Lung (tissue), 12 donors: ENCODE measurements around the gene JPH2. TPM values are rescaled to one million over a fixed set of nuclear protein-coding genes. Genes with fewer than 3 reads are reported as not detected.

Source experiments
- ATAC-seq: fragments of 200-7000 bp; cut with Tn5 transposase; one replicate; pipeline ENCODE4 v1.9.1; 2020; ENCODE audit warnings: moderate number of reproducible peaks; ENCODE audit not compliant: insufficient read depth, low FRiP score
- DNase-seq, 3 donors: peaks; one replicate each; pipeline ENCODE4 v3.0.0-alpha.2; 2013 to 2017
- H3K27ac ChIP-seq, 2 donors: one replicate each; pipeline ENCODE4 v1.5.1; 2013; ENCODE audit warnings: mild to moderate bottlenecking in 2 of 2, moderate library complexity in 2 of 2, control low read depth in 1 of 2, inconsistent platforms in 1 of 2, low read depth in 1 of 2, low read length in 1 of 2
- H3K27me3 ChIP-seq, 3 donors: one replicate each; pipeline ENCODE4 v1.5.1; 2013; ENCODE audit warnings: low read length in 2 of 3; ENCODE audit not compliant: control insufficient read depth in 3 of 3, insufficient read depth in 3 of 3
- H3K36me3 ChIP-seq, 4 donors: one replicate each; pipeline ENCODE4 v1.5.1; 2013; ENCODE audit warnings: low read length in 4 of 4, mild to moderate bottlenecking in 1 of 4, moderate library complexity in 1 of 4; ENCODE audit not compliant: control insufficient read depth in 4 of 4, insufficient read depth in 4 of 4
- H3K4me1 ChIP-seq, 5 donors: one replicate each; pipeline ENCODE4 v1.5.1; 2013; ENCODE audit warnings: low read length in 5 of 5, mild to moderate bottlenecking in 2 of 5, moderate library complexity in 1 of 5; ENCODE audit not compliant: control insufficient read depth in 5 of 5, insufficient read depth in 5 of 5
- H3K4me3 ChIP-seq: one replicate; pipeline ENCODE4 v1.5.1; 2013; ENCODE audit warnings: mild to moderate bottlenecking, control low read depth, moderate library complexity
- H3K9ac ChIP-seq, 2 donors: one replicate each; pipeline ENCODE4 v1.5.1; 2013; ENCODE audit warnings: low read length in 2 of 2, control low read depth in 1 of 2; ENCODE audit not compliant: insufficient read depth in 1 of 2
- H3K9me3 ChIP-seq, 4 donors: one replicate each; pipeline ENCODE4 v1.5.1; 2013; ENCODE audit warnings: low read length in 3 of 4, mild to moderate bottlenecking in 1 of 4, moderate library complexity in 1 of 4; ENCODE audit not compliant: control insufficient read depth in 4 of 4, insufficient read depth in 3 of 4
- CTCF ChIP-seq: IDR thresholded peaks from 2 replicates; pipeline ENCODE4 v1.5.1; 2012; ENCODE audit warnings: mild to moderate bottlenecking; ENCODE audit errors: control extremely low read depth, extremely low read depth
- WGBS, 2 donors: extraction: QIAGEN DNeasy Blood & Tissue Kit; methylation state at CpG; one replicate each; pipeline ENCODE4 v1.1.7; 2013; 5-methylcytosine and 5-hydroxymethylcytosine counted together
- polyA plus RNA-seq, 2 donors: library from polyadenylated mRNA; stranded (reverse); fragments of 200-250 nt; gene quantifications; one replicate each; pipeline ENCODE4 v1.2.1, GENCODE V29; 2013
- total RNA-seq, 2 donors: library from RNA; depleted of rRNA in 1 of 2; stranded (reverse); fragments of >200 nt in 1 of 2; gene quantifications; one replicate each; pipeline ENCODE4 v1.2.1, GENCODE V29; 2014 to 2021
- donor health status: control.
- donor health status: control.
- donor health status: Bipolar disorder and iron deficiency.
- donor health status: healthy.
- donor health status: DM: yes; HTN: yes; CAD: no.

Gene JPH2
- total and polyA plus RNA-seq, 4 donors, result 2.5 to 9.2 (median 2.7) TPM

GRCh38 chr20:44126445-44126844, 60.5 kb downstream of the JPH2 start:
- TF ChIP-seq CTCF, result no peak
- Histone ChIP-seq H3K27ac (no peak overlapping the region), H3K36me3 (no peaks in the 10 kb centered on the region), H3K27me3 (peaks cover 0 to 4% (median 0%) of the 10 kb centered on the region in 3 donors), H3K4me1 (no peaks in the 10 kb centered on the region), H3K9ac (no peak overlapping the region), H3K9me3 (peaks cover 0 to 2% (median 0%) of the 10 kb centered on the region in 4 donors), H3K4me3 (no peak overlapping the region)
- DNase-seq, result no peak
- 93 to 95% methylated on average over 3 of the region's 3 CpGs for WGBS, 2 donors
- ATAC-seq, result no peak

GRCh38 chr20:44125332-44126127, 61.5 kb downstream of the JPH2 start:
- Histone ChIP-seq H3K4me1 (peaks cover 0 to 3% (median 0%) of the 10 kb centered on the region in 5 donors), H3K4me3 (no peak overlapping the region), H3K9me3 (no peaks in the 10 kb centered on the region), H3K9ac (no peak overlapping the region), H3K27me3 (peaks cover 0 to 4% (median 0%) of the 10 kb centered on the region in 3 donors), H3K27ac (peak overlapping the region in 1 of 2 donors; percentile 7), H3K36me3 (no peaks in the 10 kb centered on the region)
- 78 to 85% methylated on average over 12 of the region's 12 CpGs for WGBS, 2 donors
- no peak for TF ChIP-seq CTCF
- DNase-seq (no peak), ATAC-seq (no peak)

GRCh38 chr20:44123874-44124535, 63.0 kb downstream of the JPH2 start:
- TF ChIP-seq CTCF, result no peak
- no peaks in the 10 kb centered on the region for H3K36me3 ChIP-seq
- 92 to 93% methylated on average over 8 of the region's 8 CpGs for WGBS, 2 donors
- peaks cover 0 to 4% (median 0%) of the 10 kb centered on the region in 3 donors for H3K27me3 ChIP-seq
- no peak overlapping the region for H3K4me3 ChIP-seq
- peaks cover 0 to 3% (median 0%) of the 10 kb centered on the region in 5 donors for H3K4me1 ChIP-seq
- DNase-seq (no peak), ATAC-seq (no peak)
- no peaks in the 10 kb centered on the region for H3K9me3 ChIP-seq
- no peak overlapping the region for H3K27ac ChIP-seq
- H3K9ac ChIP-seq, result no peak overlapping the region
